Right atrium auricular region (tissue), 2 donors: ENCODE results near the gene GJA5. TPM values are rescaled to one million over a fixed set of nuclear protein-coding genes. Genes with fewer than 3 reads are reported as not detected.

ENCODE experiments used
- DNase-seq: peaks from one replicate; pipeline ENCODE4 v3.0.0-alpha.2; 2019; ENCODE audit warnings: low spot score
- H3K27ac ChIP-seq, 2 donors: fragments of 200-600 bp; sonication (generic); 1 replicate in 1 of 2; 2 replicates in 1 of 2; pipeline ENCODE4 v1.5.1; 2016 to 2019
- H3K27me3 ChIP-seq, 2 donors: fragments of 200-600 bp; sonication (generic); one replicate each; pipeline versions ENCODE4 v1.5.1 to v1.6.0; 2017 to 2019
- H3K36me3 ChIP-seq: fragments of 200-600 bp; sonication (generic); one replicate; pipeline ENCODE4 v1.5.1; 2016
- H3K4me1 ChIP-seq, 2 donors: fragments of 200-600 bp; sonication (generic); one replicate each; pipeline versions ENCODE4 v1.5.1 to v1.6.0; 2017 to 2019
- H3K4me3 ChIP-seq, 2 donors: fragments of 200-600 bp; sonication (generic); 1 replicate in 1 of 2; 2 replicates in 1 of 2; pipeline ENCODE4 v1.5.1; 2017 to 2019; ENCODE audit warnings: mild to moderate bottlenecking in 1 of 2, moderate library complexity in 1 of 2
- H3K9me3 ChIP-seq, 2 donors: fragments of 200-600 bp; sonication (generic); one replicate each; pipeline ENCODE4 v1.5.1; 2019
- CTCF ChIP-seq, 2 donors: fragments of 200-600 bp; sonication (generic); IDR thresholded peaks; one replicate each; pipeline ENCODE4 v1.5.1; 2019; ENCODE audit warnings: antibody characterized with exemption in 2 of 2
- total RNA-seq, 2 donors: library from RNA; depleted of rRNA; stranded (reverse); fragments of >200 nt; gene quantifications; one replicate each; pipeline ENCODE4 v1.1.0, GENCODE V29; 2016

Gene GJA5
- total RNA-seq, 2 donors from 2014 or later = 114 to 126 TPM

GRCh38 chr1:147719711-147720225 is 40.6 kb downstream of the GJA5 start:
- H3K27me3 ChIP-seq = no peaks in the 10 kb centered on the region
- no peak overlapping the region for H3K27ac ChIP-seq
- no peak overlapping the region for H3K4me3 ChIP-seq
- no peak for TF ChIP-seq CTCF (IDR thresholded peaks at IDR 0.05)
- DNase-seq = no peak
- no peaks in the 10 kb centered on the region for H3K9me3 ChIP-seq
- peaks cover 0 to 3% of the 10 kb centered on the region in 2 donors for H3K4me1 ChIP-seq
- no peaks in the 10 kb centered on the region for H3K36me3 ChIP-seq

GRCh38 chr1:147719029-147719698 is 41.2 kb downstream of the GJA5 start:
- H3K36me3 ChIP-seq = no peaks in the 10 kb centered on the region
- no peak overlapping the region for H3K4me3 ChIP-seq
- TF ChIP-seq CTCF (IDR thresholded peaks at IDR 0.05) = no peak
- no peak overlapping the region for H3K27ac ChIP-seq
- H3K4me1 ChIP-seq = peaks cover 0 to 3% of the 10 kb centered on the region in 2 donors
- H3K27me3 ChIP-seq = no peaks in the 10 kb centered on the region
- no peak for DNase-seq
- no peaks in the 10 kb centered on the region for H3K9me3 ChIP-seq

DNA sequence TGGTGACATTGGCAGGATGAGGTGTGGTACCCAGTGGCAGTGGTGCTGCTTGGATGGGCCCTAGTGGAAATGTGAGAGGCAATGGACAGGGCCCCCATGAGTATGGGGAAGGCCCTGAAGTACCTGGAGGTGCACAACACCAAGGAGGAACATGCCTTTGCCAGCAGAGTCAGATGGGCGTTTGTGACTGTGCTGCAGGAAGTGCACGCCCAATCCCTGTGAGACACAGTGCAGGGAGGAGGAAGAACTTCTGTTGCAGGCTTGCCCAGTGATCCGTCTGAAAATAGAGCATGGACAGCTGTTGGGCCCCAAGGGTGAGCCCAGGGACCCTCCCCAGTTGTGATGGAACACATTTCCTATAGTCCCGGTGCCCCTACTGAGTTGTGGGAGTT is 42.7 kb downstream of the GJA5 start:
- Histone ChIP-seq H3K27ac (no peak overlapping the region), H3K9me3 (no peaks in the 10 kb centered on the region), H3K4me1 (peaks cover 0 to 3% of the 10 kb centered on the region in 2 donors), H3K36me3 (no peaks in the 10 kb centered on the region), H3K4me3 (no peak overlapping the region), H3K27me3 (no peaks in the 10 kb centered on the region)
- no peak for DNase-seq
- TF ChIP-seq CTCF (IDR thresholded peaks at IDR 0.05) = no peak

- no peak for DNase-seq
- no peak overlapping the region for H3K4me3 ChIP-seq
- H3K27ac ChIP-seq = no peak overlapping the region
- no peaks in the 10 kb centered on the region for H3K27me3 ChIP-seq
- TF ChIP-seq CTCF (IDR thresholded peaks at IDR 0.05) = no peak
- peaks cover 0 to 3% of the 10 kb centered on the region in 2 donors for H3K4me1 ChIP-seq
- H3K9me3 ChIP-seq = no peaks in the 10 kb centered on the region
- no peaks in the 10 kb centered on the region for H3K36me3 ChIP-seq
These were observed 43.2 kb downstream of the GJA5 start for GRCh38 chr1:147717051-147717705.

- Histone ChIP-seq H3K27me3 (no peaks in the 10 kb centered on the region), H3K36me3 (no peaks in the 10 kb centered on the region), H3K4me1 (no peaks in the 10 kb centered on the region), H3K27ac (no peak overlapping the region), H3K9me3 (no peaks in the 10 kb centered on the region), H3K4me3 (no peak overlapping the region)
- DNase-seq = no peak
- TF ChIP-seq CTCF (IDR thresholded peaks at IDR 0.05) = no peak
These were observed 47.8 kb downstream of the GJA5 start for GRCh38 chr1:147712605-147713004.

Other genes starting within 250 kb of the GJA5 start
- gene BCL9, start 219.1 kb downstream of the GJA5 start, total RNA-seq = 10 to 100 TPM; 10.6 to 23.3 TPM
- 10 to 100 TPM in 1 of 2 donors, 1 to 10 TPM in 1; 6.1 to 10.6 TPM for gene ACP6, start 90.1 kb downstream of the GJA5 start, total RNA-seq
- gene GJA8, start 142.2 kb upstream of the GJA5 start, total RNA-seq = not detected
- gene GPR89B, start 167.8 kb upstream of the GJA5 start, total RNA-seq = 1 to 10 TPM; 7.5 to 9.2 TPM